Gastrocnemius medialis (tissue), 4 donors: ENCODE results near the gene SLC17A5. TPM values are rescaled to one million over a fixed set of nuclear protein-coding genes. Genes with fewer than 3 reads are reported as not detected.
A peak's percentile ranks its signal among the peaks of the same experiment; 100 is the strongest.
"Not testable (repeated sequence)": the region's sequence is repeated elsewhere in the genome, so short reads cannot be mapped to it uniquely, and the experiment has no call there.

Experiments
- ATAC-seq, 2 donors: fragments of 150-250 bp; one replicate each; pipeline ENCODE4 v1.9.1; 2016
- DNase-seq, 2 donors: peaks; one replicate each; pipeline ENCODE4 v3.0.0-alpha.2; 2019
- H3K27ac ChIP-seq, 4 donors: fragments of 200-600 bp; sonication (generic); 1 replicate in 1 of 4; 2 replicates in 3 of 4; pipeline ENCODE4 v1.5.1; 2016 to 2018; ENCODE audit warnings: mild to moderate bottlenecking in 2 of 4, moderate library complexity in 1 of 4
- H3K27me3 ChIP-seq, 3 donors: fragments of 200-600 bp; sonication (generic) in 2 of 3; 1 replicate in 1 of 3; 2 replicates in 2 of 3; pipeline versions ENCODE4 v1.5.1 to v1.6.0; 2016 to 2019; ENCODE audit warnings: mild to moderate bottlenecking in 1 of 3, moderate library complexity in 1 of 3
- H3K36me3 ChIP-seq, 2 donors: fragments of 200-600 bp; sonication (generic) in 1 of 2; one replicate each; pipeline ENCODE4 v1.5.1; 2017 to 2018
- H3K4me1 ChIP-seq, 2 donors: fragments of 200-600 bp; sonication (generic) in 1 of 2; one replicate each; pipeline ENCODE4 v1.5.1; 2016 to 2017; ENCODE audit warnings: mild to moderate bottlenecking in 2 of 2
- H3K4me3 ChIP-seq, 4 donors: fragments of 200-600 bp; sonication (generic) in 3 of 4; 1 replicate in 1 of 4; 2 replicates in 3 of 4; pipeline ENCODE4 v1.5.1; 2016 to 2019; ENCODE audit warnings: mild to moderate bottlenecking in 2 of 4
- H3K9me3 ChIP-seq, 3 donors: fragments of 200-600 bp; sonication (generic) in 2 of 3; 1 replicate in 1 of 3; 2 replicates in 2 of 3; pipeline ENCODE4 v1.5.1; 2016 to 2019
- CTCF ChIP-seq, 5 experiments: fragments of 450-650 bp in 3 of 5; fragments of 200-600 bp in 2 of 5; sonication (generic) in 2 of 5; IDR thresholded peaks in 4 of 5; conservative IDR thresholded peaks in 1 of 5; 1 replicate in 4 of 5; 2 replicates in 1 of 5; pipeline ENCODE4 v1.5.1; 2016 to 2019; ENCODE audit warnings: antibody characterized with exemption in 5 of 5, mild to moderate bottlenecking in 3 of 5, moderate library complexity in 3 of 5
- POLR2A ChIP-seq, 2 donors: fragments of 450-650 bp; IDR thresholded peaks; one replicate each; pipeline ENCODE4 v1.6.1; 2017; ENCODE audit warnings: antibody characterized with exemption in 2 of 2, mild to moderate bottlenecking in 2 of 2, moderate library complexity in 2 of 2
- in situ Hi-C, 4 donors: fragments of 200-750 bp; cut with MboI; loops; one replicate each; pipeline versions ENCODE4 v1.15.0 to v1.8.0; 2017; ENCODE audit warnings: low sequenced_read_pairs in 4 of 4
- intact Hi-C: fragments of 100-400 bp; cut with DNase I; formaldehyde crosslinking; loops from one replicate; pipeline ENCODE4 v1.15.1; 2023; ENCODE audit warnings: low total_unique reads
- total RNA-seq, 4 donors: library from RNA; depleted of rRNA; stranded (reverse); fragments of >200 nt; gene quantifications; one replicate each; pipeline versions ENCODE4 v1.1.0 to v1.2.3, GENCODE V29; 2016

The SLC17A5 gene
- total RNA-seq, 4 donors from 2014 or later = 2.6 to 11.5 (median 5.4) TPM

- Histone ChIP-seq H3K27me3 (no peaks in the 10 kb centered on the region), H3K27ac (peak overlapping the region; percentile 36 to 63 (median 62)), H3K4me3 (no peak overlapping the region), H3K4me1 (peaks cover 0 to 3% of the 10 kb centered on the region in 2 donors), H3K9me3 (no peaks in the 10 kb centered on the region), H3K36me3 (no peaks in the 10 kb centered on the region)
- intact Hi-C loops = loop anchor here (5.0 kb wide), 1 partner anchor 45 kb away; the partner anchor contains the start of gene EEF1A1
- ATAC-seq = peak; percentile 92 to 93
- peak; percentile 44 to 65 for DNase-seq
- in situ Hi-C loops = no loop called here
- TF ChIP-seq POLR2A (IDR thresholded peaks at IDR 0.05) (no peak), CTCF (IDR thresholded peaks at IDR 0.05 in 4 of 5, conservative IDR thresholded peaks at IDR 0.05 in 1 of 5) (no peak)
Measured at GRCh38 chr6:73566954-73567591, 86.7 kb downstream of the SLC17A5 start.

DNA sequence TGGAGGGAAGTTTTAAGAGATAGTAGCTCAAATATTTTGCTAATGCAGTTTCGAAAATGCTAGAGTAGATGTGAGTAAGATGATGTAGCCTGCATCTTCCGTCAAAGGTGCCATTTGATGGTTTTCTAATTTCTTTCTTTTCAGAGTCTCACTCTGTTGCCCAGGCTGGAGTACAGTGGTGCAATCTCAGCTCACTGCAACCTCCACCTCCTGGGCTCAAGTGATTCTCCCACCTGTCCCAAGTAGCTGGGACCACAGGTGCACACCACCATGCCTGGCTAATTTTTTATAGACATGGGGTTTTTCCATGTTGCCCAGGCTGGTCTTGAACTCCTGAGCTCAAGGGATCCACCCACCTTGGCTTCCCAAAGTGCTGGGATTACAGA is 87.3 kb downstream of the SLC17A5 start:
- intact Hi-C loops = loop anchor here (5.0 kb wide), 1 partner anchor 44 kb away; the partner anchor contains the start of gene EEF1A1
- H3K27ac ChIP-seq = peak overlapping the region; percentile 36 to 62 (median 54)
- H3K4me3 ChIP-seq, DNase-seq, H3K36me3 ChIP-seq, ATAC-seq, H3K4me1 ChIP-seq, in situ Hi-C loops, H3K27me3 ChIP-seq, H3K9me3 ChIP-seq: not testable (repeated sequence)

DNA sequence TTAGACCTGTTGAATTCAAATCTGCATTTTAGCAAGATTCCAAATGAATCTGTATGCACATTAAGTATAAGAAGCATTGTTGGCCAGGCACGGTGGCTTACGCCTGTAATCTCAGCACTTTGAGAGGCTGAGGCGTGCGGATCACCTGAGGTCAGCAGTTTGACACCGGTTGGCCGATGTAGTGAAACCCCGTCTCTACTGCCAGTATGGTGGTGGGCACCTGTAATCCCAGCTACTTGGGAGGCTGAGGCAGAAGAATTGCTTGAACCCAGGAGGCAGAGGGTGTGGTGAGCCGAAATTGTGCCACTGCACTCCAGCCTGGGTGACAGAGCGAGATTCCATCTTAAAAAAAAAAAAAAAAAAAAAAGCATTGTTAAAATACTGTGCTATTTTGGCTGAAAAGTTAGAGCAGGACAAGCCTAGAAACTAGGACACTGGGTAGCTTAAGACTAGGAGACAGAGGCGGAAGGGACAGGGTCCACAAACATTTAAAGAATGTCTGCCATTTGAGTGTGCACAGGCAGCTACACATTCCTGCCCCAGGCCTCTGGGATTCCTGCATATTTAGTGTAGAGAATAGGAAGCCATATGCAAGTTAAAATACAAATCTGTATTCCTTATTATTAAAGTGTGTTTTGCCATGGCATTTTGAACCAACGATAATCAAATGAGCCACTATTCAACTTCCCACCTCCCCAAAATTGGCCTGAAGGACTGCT is 87.9 kb downstream of the SLC17A5 start:
- Histone ChIP-seq H3K27ac (peak overlapping the region in 1 of 4 donors; percentile 62), H3K36me3 (no peaks in the 10 kb centered on the region)
- intact Hi-C loops = loop anchor here (5.0 kb wide), 1 partner anchor 44 kb away; the partner anchor contains the start of gene EEF1A1

DNA sequence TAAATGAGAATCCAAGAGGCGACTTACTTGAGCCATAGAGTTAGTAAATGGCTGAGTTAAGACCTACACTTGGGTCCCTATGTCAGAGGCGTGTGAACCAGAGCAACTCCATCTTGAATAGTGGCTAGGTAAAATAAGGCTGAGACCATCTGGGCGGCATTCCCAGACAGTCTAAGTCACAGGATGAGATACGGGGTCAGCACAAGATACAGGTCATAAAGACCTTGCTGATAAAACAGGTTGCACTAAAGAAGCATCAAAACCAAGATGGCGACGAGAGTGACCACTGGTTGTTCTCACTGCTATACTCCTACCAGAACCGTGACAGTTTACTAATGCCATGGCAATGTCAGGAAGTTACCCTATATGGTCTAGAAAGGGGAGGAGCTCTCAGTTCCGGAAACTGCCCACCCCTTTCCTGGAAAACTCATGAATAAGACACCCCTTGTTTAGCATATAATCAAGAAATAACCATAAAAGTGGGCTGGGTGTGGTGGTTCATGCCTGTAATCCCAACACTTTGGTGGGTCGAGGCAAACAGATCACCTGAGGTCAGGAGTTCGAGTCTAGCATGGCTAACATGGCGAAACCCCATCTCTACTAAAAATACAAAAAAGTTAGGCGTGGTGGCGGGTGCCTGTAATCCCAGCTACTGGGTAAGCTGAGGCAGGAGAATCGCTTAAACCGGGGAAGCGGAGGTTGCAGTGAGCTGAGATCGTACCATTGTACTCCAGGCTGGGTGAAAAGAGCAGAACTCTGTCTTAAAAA is 89.0 kb downstream of the SLC17A5 start:
- Histone ChIP-seq H3K9me3 (no peaks in the 10 kb centered on the region), H3K36me3 (no peaks in the 10 kb centered on the region), H3K4me3 (no peak overlapping the region), H3K4me1 (no peaks in the 10 kb centered on the region), H3K27ac (no peak overlapping the region), H3K27me3 (no peaks in the 10 kb centered on the region)
- in situ Hi-C loops (no loop called here), intact Hi-C loops (loop anchor here (5.0 kb wide), 1 partner anchor 42 kb away; the partner anchor contains the start of gene EEF1A1)
- ATAC-seq (no peak), DNase-seq (no peak)
- no peak for TF ChIP-seq CTCF (IDR thresholded peaks at IDR 0.05 in 4 of 5, conservative IDR thresholded peaks at IDR 0.05 in 1 of 5)
- no peak for TF ChIP-seq POLR2A (IDR thresholded peaks at IDR 0.05)

More for the DNA sequence above, 87.9 kb downstream of the SLC17A5 start:
- Histone ChIP-seq H3K4me1 (peaks cover 0 to 3% of the 10 kb centered on the region in 2 donors), H3K27me3 (no peaks in the 10 kb centered on the region), H3K4me3 (no peak overlapping the region), H3K9me3 (no peaks in the 10 kb centered on the region)
- in situ Hi-C loops = no loop called here
- no peak for ATAC-seq
- TF ChIP-seq POLR2A (IDR thresholded peaks at IDR 0.05) (no peak), CTCF (IDR thresholded peaks at IDR 0.05 in 4 of 5, conservative IDR thresholded peaks at IDR 0.05 in 1 of 5) (no peak)
- DNase-seq = no peak

DNA sequence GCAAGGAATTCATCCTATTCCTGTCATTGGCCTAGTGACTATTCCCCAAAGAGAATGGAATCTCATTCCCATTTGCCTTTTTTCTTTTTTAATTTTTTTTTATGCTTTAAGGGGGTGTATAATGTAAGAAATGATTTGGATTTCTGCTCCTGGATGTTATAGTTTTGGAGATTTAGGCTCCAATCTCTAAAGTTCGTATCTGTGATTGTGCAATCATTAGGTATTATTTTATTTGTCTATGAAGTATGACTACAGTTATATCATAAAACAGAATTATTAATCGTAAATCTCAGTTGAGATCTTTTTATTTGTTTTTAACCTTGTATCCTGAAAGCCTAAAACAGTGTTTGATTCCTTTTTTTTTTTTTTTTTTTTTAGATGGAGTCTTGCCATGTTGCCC is 91.2 kb downstream of the SLC17A5 start:
- Histone ChIP-seq H3K4me3 (no peak overlapping the region), H3K9me3 (no peaks in the 10 kb centered on the region), H3K4me1 (no peaks in the 10 kb centered on the region), H3K27ac (no peak overlapping the region), H3K27me3 (no peaks in the 10 kb centered on the region), H3K36me3 (no peaks in the 10 kb centered on the region)
- in situ Hi-C loops = no loop called here
- ATAC-seq = no peak
- no peak for DNase-seq
- TF ChIP-seq POLR2A (IDR thresholded peaks at IDR 0.05) (no peak), CTCF (IDR thresholded peaks at IDR 0.05 in 4 of 5, conservative IDR thresholded peaks at IDR 0.05 in 1 of 5) (no peak)
- intact Hi-C loops = no loop called here
